Suppressor macrophage treated with lipopolysaccharide for 1 hour (primary cell): ENCODE measurements around the gene MEG3.

Source experiments
- DNase-seq, 3 donors: peaks; one replicate each; pipeline ENCODE4 v3.0.0-alpha.2; 2020 to 2022

The MEG3 gene

DNA sequence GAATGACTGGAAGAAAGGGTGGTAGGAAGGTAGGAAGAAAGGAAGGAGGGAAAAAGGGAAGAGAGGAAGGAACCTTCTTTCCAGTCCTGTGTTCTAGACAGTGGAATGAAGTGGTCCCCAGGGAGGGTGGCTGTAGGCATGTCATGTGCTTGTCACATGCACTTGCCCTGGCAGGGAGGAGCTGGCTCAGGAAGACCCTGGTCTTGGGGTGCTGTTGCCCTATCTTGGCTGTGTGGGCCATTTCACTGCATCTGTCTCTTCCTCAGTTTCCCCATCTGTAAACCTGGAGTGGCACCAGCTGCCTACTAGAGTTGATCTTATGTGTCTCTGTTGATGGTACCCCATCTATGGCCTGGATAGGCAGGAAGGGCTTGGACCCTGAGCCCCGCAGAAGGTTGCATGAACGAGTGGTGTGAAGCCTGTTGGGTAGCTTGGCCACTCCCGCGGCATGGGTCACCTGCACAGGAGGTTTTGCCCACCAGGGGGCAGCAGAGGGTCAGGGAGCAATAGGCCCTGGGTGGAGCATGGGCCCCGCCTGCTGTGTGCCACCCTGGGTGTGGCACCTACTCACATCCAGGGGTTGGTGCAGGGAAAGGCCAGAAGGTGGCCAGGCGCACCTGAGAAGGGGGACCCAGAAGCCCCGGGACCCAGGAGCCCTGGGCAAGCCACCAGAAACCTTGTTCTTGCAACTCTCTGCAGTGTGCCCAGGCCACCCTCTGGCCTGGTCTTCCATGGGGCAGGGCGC lies 25.1 kb downstream of the MEG3 start:
- peak; percentile 78 to 92 (median 87) for DNase-seq

DNA sequence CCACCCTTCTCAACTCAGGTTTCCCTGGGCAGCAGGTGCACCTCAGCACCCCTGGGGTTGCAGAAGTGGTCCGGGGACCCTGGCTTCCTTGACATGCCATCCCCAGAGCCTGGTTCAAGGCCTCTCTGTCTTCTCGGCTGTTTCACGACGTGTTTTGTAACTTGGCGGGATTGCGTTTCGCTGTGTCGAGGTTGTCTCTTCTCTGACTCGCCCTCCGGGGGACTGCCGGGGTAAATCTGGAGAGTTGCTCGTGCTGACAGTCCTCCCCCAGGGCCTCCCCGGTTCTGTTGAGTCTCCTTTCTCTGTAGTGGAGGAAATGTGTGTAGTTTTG lies 25.6 kb downstream of the MEG3 start:
- no peak for DNase-seq

GRCh38 chr14:100851946-100852620 lies 26.2 kb downstream of the MEG3 start:
- no peak for DNase-seq

DNA sequence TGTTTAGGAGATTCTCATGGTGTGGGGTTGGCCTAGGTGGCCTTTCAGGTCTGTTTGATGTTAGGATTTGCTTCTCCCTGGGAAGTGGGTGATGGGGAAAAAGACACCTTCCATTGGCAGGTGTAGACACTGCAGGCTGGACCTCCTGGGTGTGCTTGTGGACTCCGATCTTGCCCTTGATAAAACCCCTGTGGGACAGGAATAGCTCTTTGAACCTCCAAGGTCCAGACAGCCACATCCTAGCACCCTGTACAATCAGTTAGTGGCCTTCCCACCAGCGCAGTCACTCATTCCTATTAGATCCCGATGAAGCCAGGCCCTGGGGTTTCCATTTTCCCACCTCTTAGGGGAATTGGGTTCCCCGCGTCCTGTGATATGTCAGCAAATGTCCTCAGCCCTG lies 28.5 kb downstream of the MEG3 start:
- DNase-seq, result no peak

GRCh38 chr14:100855256-100855930 lies 29.5 kb downstream of the MEG3 start:
- no peak for DNase-seq

DNA sequence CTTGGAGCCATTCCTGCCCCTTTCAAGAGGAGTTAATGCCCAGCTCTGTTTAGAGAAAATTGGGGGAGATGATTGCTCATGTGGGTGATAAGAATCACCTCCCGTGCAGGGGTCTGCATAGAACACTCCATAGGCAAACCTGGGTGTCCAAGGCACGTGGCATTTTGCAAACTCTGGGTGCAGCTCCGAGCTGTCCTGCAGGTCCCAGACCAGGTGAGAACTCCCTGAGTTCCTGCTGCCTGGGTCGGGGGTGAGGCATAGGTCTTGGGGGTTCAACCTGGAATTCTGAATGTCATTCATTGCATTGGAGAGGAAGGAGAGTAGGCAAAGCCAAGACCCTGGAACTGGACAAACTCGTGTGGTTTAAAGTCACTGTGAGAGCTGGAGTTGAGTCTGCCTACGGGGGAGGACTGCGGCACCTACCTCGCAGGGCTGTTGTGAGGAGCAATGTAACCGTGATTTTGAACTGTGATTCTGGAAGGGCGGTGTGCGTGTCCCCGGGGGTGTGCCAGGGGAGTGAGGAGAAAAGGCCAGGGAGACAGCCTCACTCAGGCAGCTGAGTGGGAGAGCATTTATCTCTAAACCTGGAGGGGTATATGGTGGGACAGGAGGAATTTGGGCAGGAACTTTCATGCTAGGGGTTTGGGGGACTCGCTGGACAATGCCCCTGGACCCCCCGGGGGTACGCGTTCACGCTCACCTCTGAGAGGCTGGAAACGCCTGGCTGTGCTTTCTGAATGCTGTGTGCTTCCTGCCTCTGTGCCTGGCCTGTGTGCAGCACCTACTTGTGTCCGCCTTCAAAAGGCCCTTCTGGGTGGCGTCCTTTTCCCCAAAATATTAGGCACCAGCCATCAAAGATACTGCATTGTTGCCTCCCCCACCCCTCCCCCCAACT lies 30.4 kb downstream of the MEG3 start:
- DNase-seq, result no peak

- DNase-seq, result no peak
Observed at GRCh38 chr14:100857233-100857922, 31.5 kb downstream of the MEG3 start.

- DNase-seq, result no peak
Observed at GRCh38 chr14:100857923-100858837, 32.3 kb downstream of the MEG3 start.

GRCh38 chr14:100858838-100859220 lies 32.9 kb downstream of the MEG3 start:
- DNase-seq, result no peak

- DNase-seq, result no peak
Observed at GRCh38 chr14:100859781-100860180, 33.9 kb downstream of the MEG3 start.

DNA sequence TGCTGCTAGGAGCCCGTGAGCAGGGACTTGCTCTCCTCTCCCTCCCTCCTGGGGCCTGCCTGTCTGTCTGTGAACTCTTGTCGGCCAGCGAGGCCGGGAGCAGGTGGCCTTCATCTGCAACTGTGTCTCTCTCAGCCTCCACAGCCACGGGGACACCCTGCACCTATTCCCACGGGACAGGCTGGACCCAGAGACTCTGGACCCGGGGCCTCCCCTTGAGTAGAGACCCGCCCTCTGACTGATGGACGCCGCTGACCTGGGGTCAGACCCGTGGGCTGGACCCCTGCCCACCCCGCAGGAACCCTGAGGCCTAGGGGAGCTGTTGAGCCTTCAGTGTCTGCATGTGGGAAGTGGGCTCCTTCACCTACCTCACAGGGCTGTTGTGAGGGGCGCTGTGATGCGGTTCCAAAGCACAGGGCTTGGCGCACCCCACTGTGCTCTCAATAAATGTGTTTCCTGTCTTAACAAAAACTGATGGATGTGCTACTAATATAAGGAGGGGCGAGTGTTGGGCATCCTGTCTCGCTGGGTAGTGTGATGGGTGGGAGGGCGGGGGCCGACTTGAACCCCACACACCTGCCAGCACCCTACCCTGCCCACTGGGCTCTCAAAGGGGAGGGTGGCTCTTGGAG lies 34.8 kb downstream of the MEG3 start:
- no peak for DNase-seq

DNA sequence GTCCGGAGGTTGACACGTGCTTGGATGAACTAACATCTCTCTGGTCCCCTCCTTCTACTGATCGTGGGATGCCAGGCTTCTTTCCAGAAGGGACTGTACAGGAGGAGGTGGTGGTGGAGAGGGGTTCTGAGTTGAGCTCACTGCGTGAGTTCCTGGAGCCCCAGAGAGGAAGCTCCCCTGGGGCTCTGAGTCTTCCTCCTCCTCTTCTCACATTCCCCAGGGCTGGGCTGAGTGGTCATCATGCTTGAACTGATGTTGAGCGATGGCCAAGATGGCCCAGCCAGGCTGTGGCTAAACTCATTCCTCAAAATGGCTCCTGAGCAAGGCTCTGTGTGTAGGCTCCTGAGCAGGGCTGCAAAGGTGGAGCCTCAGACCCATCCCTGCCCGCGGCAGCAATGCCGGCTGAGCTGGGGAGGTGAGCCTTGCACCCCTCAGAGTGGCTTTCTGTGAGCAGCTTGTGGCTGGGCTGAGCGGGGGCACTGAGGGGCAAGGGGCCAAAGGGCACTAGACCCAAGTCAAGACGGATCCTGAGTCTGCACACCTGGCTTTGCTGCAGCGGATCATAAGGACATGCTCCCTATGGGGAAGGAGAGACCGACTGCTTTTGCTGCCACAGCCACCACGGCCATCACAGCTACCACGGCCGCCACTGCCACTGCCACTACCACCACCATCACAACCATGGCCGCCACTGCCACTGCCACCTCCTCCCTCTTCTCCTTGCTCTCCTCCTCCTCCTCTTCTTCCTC lies 35.4 kb downstream of the MEG3 start:
- DNase-seq, result no peak

- DNase-seq, result no peak
Observed at GRCh38 chr14:100861937-100862247, 36.0 kb downstream of the MEG3 start.

- DNase-seq, result no peak
Observed at GRCh38 chr14:100862277-100862676, 36.4 kb downstream of the MEG3 start.

DNA sequence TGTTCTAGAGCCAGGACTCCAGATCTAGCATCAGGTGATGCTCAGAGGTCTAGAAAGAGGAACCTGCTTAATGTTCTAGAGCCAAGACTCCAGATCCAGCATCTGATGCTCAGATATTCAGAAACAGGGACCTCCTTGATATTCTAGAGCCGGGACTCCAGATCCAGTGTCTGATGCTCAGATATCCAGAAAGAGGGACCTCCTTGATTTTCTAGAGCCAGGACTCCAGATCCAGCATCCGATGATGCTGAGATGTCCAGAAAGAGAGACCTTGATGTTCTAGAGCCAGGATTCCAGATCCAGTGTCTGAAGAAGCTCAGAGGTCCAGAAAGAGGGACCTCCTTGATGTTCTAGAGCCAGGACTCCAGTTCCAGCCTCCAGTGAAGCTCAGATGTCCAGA lies 36.9 kb downstream of the MEG3 start:
- DNase-seq, result no peak

DNA sequence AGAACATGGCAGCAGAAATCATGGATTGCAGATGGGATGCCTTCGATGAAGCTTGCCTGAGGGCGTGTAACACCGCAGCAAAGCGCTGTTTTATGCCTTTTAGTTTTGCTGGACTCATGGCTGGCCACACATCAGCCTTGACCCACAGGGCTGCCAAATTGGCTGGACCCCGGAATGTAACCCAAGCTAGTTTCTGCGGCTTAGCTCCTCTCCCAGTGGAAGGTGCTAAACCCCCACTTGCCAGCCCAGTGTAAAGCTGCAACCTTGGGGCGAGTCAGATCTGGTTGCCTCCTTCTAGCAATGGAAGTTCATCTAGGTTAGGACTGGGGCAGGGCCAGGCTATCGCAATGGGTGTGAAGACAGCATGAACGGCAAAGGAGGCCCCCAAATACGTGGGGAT lies 38.3 kb downstream of the MEG3 start:
- no peak for DNase-seq

GRCh38 chr14:100864960-100865681 lies 39.2 kb downstream of the MEG3 start:
- no peak for DNase-seq

DNA sequence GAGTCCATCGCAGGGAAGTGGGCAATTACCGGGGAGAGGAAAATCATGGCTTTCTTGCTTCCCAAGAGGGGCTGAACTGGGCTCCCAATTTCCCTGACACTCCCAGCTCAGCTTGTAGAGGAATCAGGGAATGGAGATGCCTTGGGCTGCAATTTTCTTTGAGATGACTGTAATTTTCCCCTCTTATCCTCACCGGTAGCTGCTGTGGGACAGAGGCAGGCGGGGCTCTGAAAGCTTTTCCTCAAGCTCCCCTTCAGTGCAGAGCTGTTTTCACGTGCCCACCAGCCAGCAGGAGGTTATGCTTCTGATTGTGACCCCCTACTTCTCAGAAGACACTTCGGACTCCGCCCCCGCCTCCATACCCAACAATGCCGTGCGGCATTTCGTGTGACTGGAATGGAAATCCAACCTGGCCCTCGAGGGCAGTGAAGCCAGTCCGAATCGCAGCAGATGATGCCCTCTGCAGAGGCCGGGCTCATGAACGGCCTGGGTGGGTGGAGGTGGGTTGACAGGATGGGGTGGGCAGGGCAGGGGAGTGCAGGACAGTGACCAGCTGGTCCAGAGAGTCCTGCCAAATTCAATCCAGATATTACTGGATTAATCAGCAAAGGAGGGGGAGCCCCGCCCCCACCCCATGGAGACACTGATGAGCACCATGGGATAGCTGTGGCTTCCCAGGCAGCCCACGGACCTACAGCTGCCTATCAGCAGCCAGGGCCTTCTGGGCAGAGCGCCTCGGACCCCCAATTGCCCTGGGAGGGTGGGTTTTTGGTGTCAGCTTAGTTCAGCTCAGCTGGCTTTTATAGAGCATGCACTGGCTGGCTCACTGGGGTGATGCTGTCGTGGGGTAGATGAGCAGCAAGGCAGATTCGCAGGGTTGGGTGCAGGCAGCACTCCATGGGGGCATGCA lies 40.0 kb downstream of the MEG3 start:
- DNase-seq, result no peak
